GM12878 (cell line): ENCODE results near the gene TTK. TPM values are rescaled to one million over a fixed set of nuclear protein-coding genes. Genes with fewer than 3 reads are reported as not detected.

Experiments used
- ATAC-seq: fragments of 200-7000 bp; cut with Tn5 transposase; 3 replicates; pipeline ENCODE4 v1.9.1; 2020; ENCODE audit warnings: mild to moderate bottlenecking, moderate library complexity
- BruUV-seq: library from RNA; stranded (reverse); fragments of 400-500 nt; replicated peaks from 2 replicates; lab custom pipeline; 2021; lab: Mats Ljungman, UMichigan
- CTCF ChIA-PET: fragments of 300-600 bp; sonication (Branson Sonifier 250); formaldehyde crosslinking; extraction: SDS; loops from one replicate; lab custom pipeline; 2021; ENCODE audit warnings: inconsistent platforms; lab: Yijun Ruan, JAX
- POLR2A ChIA-PET: fragments of 350-600 bp; formaldehyde crosslinking; extraction: SDS; loops from one replicate; lab custom pipeline; 2021; ENCODE audit warnings: inconsistent platforms; lab: Charles Lee
- RAD21 ChIA-PET: fragments of 300-600 bp; sonication (Branson Sonifier 250); formaldehyde crosslinking; loops from one replicate; lab custom pipeline; 2023; ENCODE audit warnings: antibody characterized with exemption; ENCODE audit not compliant: unreplicated experiment; lab: Charles Lee
- SMC1A ChIA-PET: fragments of 300-600 bp; sonication (Branson Sonifier 250); formaldehyde crosslinking; loops from one replicate; lab custom pipeline; 2023; ENCODE audit not compliant: unreplicated experiment, uncharacterized antibody; lab: Charles Lee
- DNase-seq: peaks from one replicate; pipeline ENCODE4 v3.0.0-alpha.2; 2011; ENCODE audit warnings: low read depth, low spot score
- FAIRE-seq: peaks from 3 replicates; lab custom pipeline; 2011; peaks lifted over from hg19 to GRCh38; lab: Jason Lieb, UNC
- H2AFZ ChIP-seq: 2 replicates; pipeline ENCODE4 v1.6.0; 2011; ENCODE audit warnings: low read depth, low read length, control low read depth; ENCODE audit not compliant: control insufficient read depth
- H3K27ac ChIP-seq: 2 replicates; pipeline ENCODE4 v1.5.1; 2011; ENCODE audit warnings: control low read depth; ENCODE audit not compliant: control insufficient read depth, insufficient read depth
- H3K27me3 ChIP-seq, 2 experiments: replicated peaks in 1 of 2; 2 replicates each; pipeline versions ENCODE4 v1.6.0 to v1.6.1; 2011; ENCODE audit warnings: low read length in 1 of 2; ENCODE audit not compliant: control insufficient read depth in 2 of 2, insufficient read depth in 2 of 2
- H3K36me3 ChIP-seq, 2 experiments: 2 replicates each; pipeline ENCODE4 v1.5.1; 2011; ENCODE audit warnings: low read length in 1 of 2; ENCODE audit not compliant: control insufficient read depth in 2 of 2, insufficient read depth in 2 of 2
- H3K4me1 ChIP-seq: 2 replicates; pipeline ENCODE4 v1.6.1; 2011; ENCODE audit warnings: mild to moderate bottlenecking, low read length, moderate library complexity, mixed read lengths; ENCODE audit not compliant: control insufficient read depth, insufficient read depth
- H3K4me2 ChIP-seq: 2 replicates; pipeline ENCODE4 v1.6.0; 2011; ENCODE audit warnings: control low read depth; ENCODE audit not compliant: control insufficient read depth, insufficient read depth
- H3K4me3 ChIP-seq: fragments of 200-600 bp; sonication (generic); 2 replicates; pipeline ENCODE4 v1.5.1; 2016
- H3K79me2 ChIP-seq: 2 replicates; pipeline ENCODE4 v1.6.0; 2011; ENCODE audit warnings: low read length; ENCODE audit not compliant: control insufficient read depth, insufficient read depth
- H3K9ac ChIP-seq: 2 replicates; pipeline ENCODE4 v1.8.0; 2011; ENCODE audit warnings: low read length, control low read depth, mixed read lengths; ENCODE audit not compliant: control insufficient read depth, insufficient read depth
- H3K9me3 ChIP-seq: replicated peaks from 3 replicates; pipeline ENCODE4 v1.5.1; 2011; ENCODE audit warnings: mild to moderate bottlenecking, low read length; ENCODE audit not compliant: control insufficient read depth, insufficient read depth
- H4K20me1 ChIP-seq: 2 replicates; pipeline ENCODE4 v1.6.0; 2011; ENCODE audit not compliant: control insufficient read depth, insufficient read depth
- BCLAF1 ChIP-seq: fragments of 450-650 bp; IDR thresholded peaks from 2 replicates; pipeline ENCODE4 v1.6.1; 2017; ENCODE audit warnings: antibody characterized with exemption, mild to moderate bottlenecking, moderate library complexity
- GATAD2B ChIP-seq: fragments of 450-650 bp; conservative IDR thresholded peaks from 2 replicates; pipeline ENCODE4 v1.6.1; 2017; ENCODE audit warnings: low read depth, mild to moderate bottlenecking, moderate library complexity
- HCFC1 ChIP-seq: fragments of 150-350 bp; IDR thresholded peaks from 2 replicates; pipeline ENCODE4 v1.6.1; 2014; ENCODE audit warnings: low read length
- IKZF1 ChIP-seq: fragments of 450-650 bp; conservative IDR thresholded peaks from 2 replicates; pipeline ENCODE4 v1.6.1; 2017; ENCODE audit warnings: antibody characterized with exemption, mild to moderate bottlenecking
- JUNB ChIP-seq: IDR thresholded peaks from 2 replicates; pipeline ENCODE4 v1.6.1; 2016; ENCODE audit warnings: antibody characterized with exemption, mild to moderate bottlenecking
- NBN ChIP-seq: fragments of 450-650 bp; IDR thresholded peaks from 2 replicates; pipeline ENCODE4 v1.6.1; 2016
- PKNOX1 ChIP-seq: fragments of 450-650 bp; IDR thresholded peaks from 2 replicates; pipeline ENCODE4 v1.6.1; 2016; ENCODE audit warnings: mild to moderate bottlenecking
- RBBP5 ChIP-seq: fragments of 200-600 bp; sonication (generic); conservative IDR thresholded peaks from 2 replicates; pipeline ENCODE4 v1.6.1; 2016
- RFX5 ChIP-seq: IDR thresholded peaks from 2 replicates; pipeline ENCODE4 v1.6.1; 2011; ENCODE audit warnings: low read depth, low read length, improper control_type of control experiment
- ZNF622 ChIP-seq: fragments of 450-650 bp; IDR thresholded peaks from 2 replicates; pipeline ENCODE4 v1.6.1; 2017; ENCODE audit warnings: mild to moderate bottlenecking, inconsistent platforms
- ZSCAN29 ChIP-seq: fragments of 450-650 bp; IDR thresholded peaks from 2 replicates; pipeline ENCODE4 v1.6.1; 2017; ENCODE audit warnings: mild to moderate bottlenecking, moderate library complexity
- WGBS: methylation state at CpG from one replicate; pipeline ENCODE4 v1.1.6; 2016; ENCODE audit warnings: low lambda C conversion rate; ENCODE audit not compliant: insufficient replicate concordance, insufficient coverage; ENCODE audit errors: missing lambda C conversion rate; 5-methylcytosine and 5-hydroxymethylcytosine counted together
- in situ Hi-C: fragments of 300-500 bp; cut with MboI; formaldehyde crosslinking; loops from 9 replicates; pipeline ENCODE4 v1.14.3; 2018; ENCODE audit warnings: mixed read lengths
- intact Hi-C: fragments of 100-400 bp; cut with micrococcal nuclease; formaldehyde crosslinking; loops from one replicate; pipeline ENCODE4 v1.14.2; 2022; ENCODE audit not compliant: unreplicated experiment
- polyA plus RNA-seq, 11 experiments: library from polyadenylated mRNA; depleted of rRNA in 4 of 11; unstranded in 6 of 11; stranded (reverse) in 5 of 11; fragments of >200 nt; fragmentation: Nextera tagmentation in 4 of 11; fragmentation: Illumina TruSeq in 1 of 11; extraction: Ambion mirVana in 4 of 11; extraction: Trizol in 1 of 11; gene quantifications; 1 replicate in 1 of 11; 2 replicates in 10 of 11; pipeline versions ENCODE4 v1.2.1 to v1.2.3, GENCODE V29; 2011 to 2016; ENCODE audit warnings: inconsistent platforms in 2 of 11, missing spikeins in 2 of 11, low read depth in 1 of 11
- total RNA-seq, 4 experiments: library from RNA; depleted of rRNA in 3 of 4; stranded (reverse); fragments of >200 nt in 3 of 4; fragmentation: Illumina TruSeq in 1 of 4; extraction: Trizol in 1 of 4; gene quantifications; 2 replicates each; pipeline versions ENCODE4 v1.2.1 to v1.2.3, GENCODE V29; 2013 to 2021
- TF ChIP-seq, protein P1 (sequence below): fragments of 450-650 bp; IDR thresholded peaks from 2 replicates; pipeline ENCODE4 v1.6.1; 2017; ENCODE audit warnings: mild to moderate bottlenecking, moderate library complexity

Gene TTK
- total and polyA plus RNA-seq, 10 of the 15 experiments (the other 5 are each of a cell fraction or from before 2014, with no cell fraction given), result 23.8 to 52.4 (median 36.0) TPM

DNA sequence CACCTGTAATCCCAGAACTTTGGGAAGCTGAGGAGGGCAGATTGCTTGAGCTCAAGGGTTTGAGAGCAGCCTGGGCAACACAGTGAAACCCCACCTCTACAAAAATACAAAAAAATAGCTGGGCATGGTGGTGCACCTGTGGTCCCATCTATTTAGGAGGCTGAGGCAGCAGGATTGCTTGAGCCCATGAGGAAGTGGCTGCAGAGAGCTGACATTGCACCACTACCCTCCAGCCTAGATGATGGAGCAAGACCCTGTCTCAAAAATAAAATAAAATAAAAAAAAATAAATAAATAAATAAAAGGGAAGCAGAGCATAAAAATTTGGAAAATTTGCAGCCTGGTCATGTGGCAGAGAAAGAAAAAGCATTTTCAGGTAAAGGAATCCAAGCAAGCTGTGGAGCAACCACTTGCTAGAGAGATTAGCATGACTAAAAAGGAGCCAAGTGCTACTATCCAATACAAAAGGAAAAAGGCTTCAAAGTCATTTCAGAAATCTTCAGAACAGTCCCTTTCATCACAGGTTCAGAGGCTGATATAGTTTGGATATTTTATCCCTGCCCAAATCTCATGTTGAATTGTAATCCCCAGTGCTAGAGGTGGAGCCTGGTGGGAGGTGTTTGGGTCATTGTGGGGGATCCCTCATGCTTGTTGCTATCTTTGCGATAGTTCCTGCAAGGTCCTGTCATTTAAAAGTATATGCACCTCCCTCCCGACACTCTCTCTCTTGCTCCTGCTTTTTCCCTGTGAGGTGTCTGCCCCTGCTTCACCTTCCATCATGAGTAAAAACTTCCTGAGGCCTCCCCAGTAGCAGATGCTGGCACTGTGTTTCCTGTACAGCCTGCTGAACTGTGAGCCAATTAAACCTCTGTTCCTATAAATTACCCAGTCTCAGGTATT, 11.2 kb upstream of the TTK start:
- H3K27me3 ChIP-seq, result no peaks in the 10 kb centered on the region
- no peak overlapping the region for H3K4me2 ChIP-seq
- no peak overlapping the region for H3K4me3 ChIP-seq
- ATAC-seq (no peak), DNase-seq (no peak), FAIRE-seq (no peak)
- no peaks in the 10 kb centered on the region for H4K20me1 ChIP-seq
- RAD21 ChIA-PET, result no interaction called here
- no peaks in the 10 kb centered on the region for H3K4me1 ChIP-seq
- H3K9ac ChIP-seq, result no peak overlapping the region
- no peaks in the 10 kb centered on the region; the same call in 2 of the 3 replicates for H3K9me3 ChIP-seq
- intact Hi-C loops (no loop called here), in situ Hi-C loops (no loop called here)
- CTCF ChIA-PET, result no interaction called here
- WGBS, result 79% methylated on average over 2 of the region's 2 CpGs
- no peaks in the 10 kb centered on the region for H3K79me2 ChIP-seq
- no peaks in the 10 kb centered on the region for H3K36me3 ChIP-seq
- no peak overlapping the region for H3K27ac ChIP-seq
- TF ChIP-seq HCFC1 (no peak), NBN (no peak), ZSCAN29 (no peak), IKZF1 (no peak), GATAD2B (no peak), RBBP5 (no peak), BCLAF1 (no peak), RFX5 (no peak), PKNOX1 (no peak), ZNF622 (no peak), JUNB (no peak)
- TF ChIP-seq, protein P1, sequence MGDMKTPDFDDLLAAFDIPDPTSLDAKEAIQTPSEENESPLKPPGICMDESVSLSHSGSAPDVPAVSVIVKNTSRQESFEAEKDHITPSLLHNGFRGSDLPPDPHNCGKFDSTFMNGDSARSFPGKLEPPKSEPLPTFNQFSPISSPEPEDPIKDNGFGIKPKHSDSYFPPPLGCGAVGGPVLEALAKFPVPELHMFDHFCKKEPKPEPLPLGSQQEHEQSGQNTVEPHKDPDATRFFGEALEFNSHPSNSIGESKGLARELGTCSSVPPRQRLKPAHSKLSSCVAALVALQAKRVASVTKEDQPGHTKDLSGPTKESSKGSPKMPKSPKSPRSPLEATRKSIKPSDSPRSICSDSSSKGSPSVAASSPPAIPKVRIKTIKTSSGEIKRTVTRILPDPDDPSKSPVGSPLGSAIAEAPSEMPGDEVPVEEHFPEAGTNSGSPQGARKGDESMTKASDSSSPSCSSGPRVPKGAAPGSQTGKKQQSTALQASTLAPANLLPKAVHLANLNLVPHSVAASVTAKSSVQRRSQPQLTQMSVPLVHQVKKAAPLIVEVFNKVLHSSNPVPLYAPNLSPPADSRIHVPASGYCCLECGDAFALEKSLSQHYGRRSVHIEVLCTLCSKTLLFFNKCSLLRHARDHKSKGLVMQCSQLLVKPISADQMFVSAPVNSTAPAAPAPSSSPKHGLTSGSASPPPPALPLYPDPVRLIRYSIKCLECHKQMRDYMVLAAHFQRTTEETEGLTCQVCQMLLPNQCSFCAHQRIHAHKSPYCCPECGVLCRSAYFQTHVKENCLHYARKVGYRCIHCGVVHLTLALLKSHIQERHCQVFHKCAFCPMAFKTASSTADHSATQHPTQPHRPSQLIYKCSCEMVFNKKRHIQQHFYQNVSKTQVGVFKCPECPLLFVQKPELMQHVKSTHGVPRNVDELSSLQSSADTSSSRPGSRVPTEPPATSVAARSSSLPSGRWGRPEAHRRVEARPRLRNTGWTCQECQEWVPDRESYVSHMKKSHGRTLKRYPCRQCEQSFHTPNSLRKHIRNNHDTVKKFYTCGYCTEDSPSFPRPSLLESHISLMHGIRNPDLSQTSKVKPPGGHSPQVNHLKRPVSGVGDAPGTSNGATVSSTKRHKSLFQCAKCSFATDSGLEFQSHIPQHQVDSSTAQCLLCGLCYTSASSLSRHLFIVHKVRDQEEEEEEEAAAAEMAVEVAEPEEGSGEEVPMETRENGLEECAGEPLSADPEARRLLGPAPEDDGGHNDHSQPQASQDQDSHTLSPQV, result no peak
- TF ChIP-seq, all 136 proteins: peak for 0
- ChIA-PET SMC1A (interaction anchor here (0.7 to 1.3 kb wide), 3 partner anchors 9 to 82 kb away, joined by 3 read pairs; no protein-coding TSS in a partner anchor), POLR2A (interaction anchor here (1.3 kb wide), 1 partner anchor 10 kb away, joined by 4 read pairs; no protein-coding TSS in a partner anchor)
- no TSS peak for BruUV-seq
- H2AFZ ChIP-seq, result no peak overlapping the region
